Right lobe of liver (tissue), 6 donors: ENCODE data around the gene RGS6. TPM values are rescaled to one million over a fixed set of nuclear protein-coding genes. Genes with fewer than 3 reads are reported as not detected.

Source experiments
- ATAC-seq, 4 donors: fragments of 200-7000 bp; cut with Tn5 transposase; one replicate each; pipeline ENCODE4 v1.9.1; 2020; ENCODE audit warnings: mild to moderate bottlenecking in 4 of 4, moderate library complexity in 4 of 4
- DNase-seq, 3 donors: peaks; one replicate each; pipeline ENCODE4 v3.0.0-alpha.2; 2020
- H3K27ac ChIP-seq, 3 donors: fragments of 200-600 bp; one replicate each; pipeline ENCODE4 v1.8.0; 2022
- H3K27me3 ChIP-seq, 2 donors: fragments of 200-600 bp; one replicate each; pipeline ENCODE4 v1.8.0; 2022
- H3K36me3 ChIP-seq, 4 donors: fragments of 200-600 bp; sonication (generic) in 1 of 4; one replicate each; pipeline versions ENCODE4 v1.5.1 to v1.8.0; 2017 to 2022; ENCODE audit warnings: control low read depth in 1 of 4
- H3K4me1 ChIP-seq, 4 donors: fragments of 200-600 bp; sonication (generic) in 1 of 4; one replicate each; pipeline versions ENCODE4 v1.5.1 to v1.8.0; 2017 to 2022; ENCODE audit warnings: control low read depth in 1 of 4
- H3K4me3 ChIP-seq, 3 donors: fragments of 200-600 bp; one replicate each; pipeline ENCODE4 v1.8.0; 2022
- H3K9me3 ChIP-seq, 4 donors: fragments of 200-600 bp; sonication (generic) in 1 of 4; one replicate each; pipeline versions ENCODE4 v1.5.1 to v1.8.0; 2017 to 2022; ENCODE audit warnings: control low read depth in 1 of 4
- POLR2A ChIP-seq: fragments of 450-650 bp; IDR thresholded peaks from one replicate; pipeline ENCODE4 v1.6.1; 2017; ENCODE audit warnings: antibody characterized with exemption, mild to moderate bottlenecking
- WGBS: methylation state at CpG from one replicate; pipeline ENCODE4 v1.1.6; 2018; ENCODE audit warnings: low coverage, low lambda C conversion rate; ENCODE audit not compliant: insufficient coverage; ENCODE audit errors: missing lambda C conversion rate; 5-methylcytosine and 5-hydroxymethylcytosine counted together
- intact Hi-C, 2 donors: fragments of 100-400 bp; cut with DNase I; formaldehyde crosslinking; loops; one replicate each; pipeline versions ENCODE4 v1.11.2 to v1.14.1; 2022
- total RNA-seq, 6 experiments: library from RNA; depleted of rRNA in 2 of 6; stranded (reverse); fragments of >200 nt in 2 of 6; fragmentation: NEBNext Ultra II Directional in 3 of 6; extraction: Animal tissue kit (Norgen Biotek cat#: 25700) in 3 of 6; gene quantifications; one replicate each; pipeline versions ENCODE4 v1.1.0 to v1.2.4, GENCODE V29; 2016 to 2023
- TF ChIP-seq, protein P1 (sequence below), 4 donors: fragments of 200-600 bp in 3 of 4; fragments of 450-650 bp in 1 of 4; IDR thresholded peaks; one replicate each; pipeline versions ENCODE4 v1.5.1 to v1.8.0; 2016 to 2022; ENCODE audit warnings: antibody characterized with exemption in 4 of 4, mild to moderate bottlenecking in 2 of 4
- donor health status: DM: no; HTN: yes; CAD: no.
- donor health status: DM: no; HTN: no; CAD: no.
- donor health status: DM: no; HTN: no; CAD: no.
- donor health status: DM: no; HTN: yes; CAD: no.
- donor health status: DM: no; HTN: yes; CAD: no.

The RGS6 gene
- total RNA-seq, 6 experiments from 2014 or later: 0.07 TPM; not detected in 5

- WGBS: 57% methylated on average over 1 of the region's 5 CpGs
- TF ChIP-seq POLR2A: no peak
- TF ChIP-seq, protein P1, sequence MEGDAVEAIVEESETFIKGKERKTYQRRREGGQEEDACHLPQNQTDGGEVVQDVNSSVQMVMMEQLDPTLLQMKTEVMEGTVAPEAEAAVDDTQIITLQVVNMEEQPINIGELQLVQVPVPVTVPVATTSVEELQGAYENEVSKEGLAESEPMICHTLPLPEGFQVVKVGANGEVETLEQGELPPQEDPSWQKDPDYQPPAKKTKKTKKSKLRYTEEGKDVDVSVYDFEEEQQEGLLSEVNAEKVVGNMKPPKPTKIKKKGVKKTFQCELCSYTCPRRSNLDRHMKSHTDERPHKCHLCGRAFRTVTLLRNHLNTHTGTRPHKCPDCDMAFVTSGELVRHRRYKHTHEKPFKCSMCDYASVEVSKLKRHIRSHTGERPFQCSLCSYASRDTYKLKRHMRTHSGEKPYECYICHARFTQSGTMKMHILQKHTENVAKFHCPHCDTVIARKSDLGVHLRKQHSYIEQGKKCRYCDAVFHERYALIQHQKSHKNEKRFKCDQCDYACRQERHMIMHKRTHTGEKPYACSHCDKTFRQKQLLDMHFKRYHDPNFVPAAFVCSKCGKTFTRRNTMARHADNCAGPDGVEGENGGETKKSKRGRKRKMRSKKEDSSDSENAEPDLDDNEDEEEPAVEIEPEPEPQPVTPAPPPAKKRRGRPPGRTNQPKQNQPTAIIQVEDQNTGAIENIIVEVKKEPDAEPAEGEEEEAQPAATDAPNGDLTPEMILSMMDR (IDR thresholded peaks at IDR 0.05): no peak
- intact Hi-C loops: no loop called here
- no peak overlapping the region for H3K4me3 ChIP-seq
- no peak for DNase-seq
- H3K27me3 ChIP-seq: no peaks in the 10 kb centered on the region
- no peak overlapping the region for H3K27ac ChIP-seq
- H3K36me3 ChIP-seq: no peaks in the 10 kb centered on the region
- H3K4me1 ChIP-seq: peaks cover 0 to 12% (median 0%) of the 10 kb centered on the region in 4 donors
- no peaks in the 10 kb centered on the region for H3K9me3 ChIP-seq
- ATAC-seq: no peak
These were observed 645.3 kb downstream of the RGS6 start for GRCh38 chr14:72577521-72577920.

DNA sequence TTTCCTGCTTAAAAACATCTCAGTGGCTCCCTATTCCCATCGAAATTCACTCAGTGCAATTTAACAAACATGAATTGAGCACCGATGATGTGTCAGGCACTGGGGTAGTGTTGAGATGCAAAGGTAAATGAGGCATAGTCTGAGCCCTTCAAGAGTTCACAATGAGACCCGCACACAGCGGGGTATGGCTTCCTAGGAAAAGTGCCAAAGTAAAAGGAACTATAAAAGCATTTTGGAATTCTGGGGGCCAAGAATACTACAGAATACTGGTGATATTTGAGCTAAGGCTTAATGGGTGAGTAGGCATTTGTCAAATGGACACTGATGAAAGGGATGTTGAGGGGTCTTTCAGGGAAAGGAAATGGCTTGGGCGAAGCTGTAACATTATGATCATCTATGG, 646.3 kb downstream of the RGS6 start:
- DNase-seq (no peak), ATAC-seq (no peak)
- H3K27ac ChIP-seq: no peak overlapping the region
- 82% methylated on average over 5 of the region's 5 CpGs for WGBS
- H3K27me3 ChIP-seq: no peaks in the 10 kb centered on the region
- no peaks in the 10 kb centered on the region for H3K36me3 ChIP-seq
- H3K4me1 ChIP-seq: peaks cover 0 to 19% (median 3%) of the 10 kb centered on the region in 4 donors
- no peak overlapping the region for H3K4me3 ChIP-seq
- TF ChIP-seq, protein P1 (IDR thresholded peaks at IDR 0.05): no peak
- no peak for TF ChIP-seq POLR2A
- H3K9me3 ChIP-seq: no peaks in the 10 kb centered on the region
- intact Hi-C loops: no loop called here

GRCh38 chr14:72582582-72582981, 650.4 kb downstream of the RGS6 start:
- WGBS: 58% methylated on average over 1 of the region's 1 CpG
- Histone ChIP-seq H3K27me3 (no peaks in the 10 kb centered on the region), H3K4me1 (peaks cover 0 to 15% (median 5%) of the 10 kb centered on the region in 4 donors), H3K36me3 (no peaks in the 10 kb centered on the region), H3K9me3 (no peaks in the 10 kb centered on the region), H3K27ac (no peak overlapping the region), H3K4me3 (no peak overlapping the region)
- intact Hi-C loops: no loop called here
- DNase-seq (no peak), ATAC-seq (peak in 3 of 4 donors; percentile 4 to 70 (median 24))
- TF ChIP-seq, protein P1 (IDR thresholded peaks at IDR 0.05): no peak
- TF ChIP-seq POLR2A: no peak

DNA sequence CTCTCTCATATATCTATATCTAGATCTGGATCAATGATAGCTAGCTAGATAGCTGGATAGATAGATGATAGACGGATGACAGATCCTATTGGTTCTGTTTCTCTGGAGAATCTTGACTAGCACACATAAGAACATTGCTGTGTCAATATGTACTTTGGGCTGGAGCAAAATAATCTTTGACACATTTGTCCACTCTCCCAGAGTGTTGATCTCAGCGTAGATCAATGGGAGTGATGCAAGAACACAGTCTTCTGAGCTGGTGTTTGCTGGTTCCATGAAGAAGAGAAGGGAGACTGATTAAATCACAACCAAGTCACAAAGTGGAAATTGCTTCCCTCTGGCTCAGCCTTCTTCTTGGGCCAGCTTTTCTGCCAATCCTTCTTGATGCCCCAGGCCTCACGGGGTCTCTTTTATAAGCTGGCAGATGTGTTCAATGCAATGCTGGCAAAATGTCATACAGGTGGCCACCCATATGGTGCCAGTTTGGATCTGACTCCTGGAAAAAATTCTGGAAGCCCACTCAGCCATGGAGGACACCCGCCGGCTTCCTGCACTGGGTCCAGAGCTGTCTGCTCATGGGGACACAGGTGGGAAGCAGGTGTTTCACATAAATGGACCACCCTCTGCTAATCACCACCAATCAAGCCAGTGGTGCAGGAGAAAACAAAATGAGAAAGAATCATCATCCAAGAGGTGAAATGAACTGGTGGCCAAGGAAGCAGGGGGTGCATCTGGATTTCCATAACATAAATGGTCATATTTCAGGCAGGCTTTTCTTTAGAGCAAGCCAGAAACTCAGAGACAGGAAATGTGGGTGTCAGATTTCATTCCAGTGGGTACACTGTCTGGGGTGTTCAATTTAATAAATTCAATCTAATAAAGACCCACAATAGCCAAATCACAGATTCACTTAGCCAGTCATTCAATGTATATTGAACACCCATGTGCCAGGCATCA, 651.4 kb downstream of the RGS6 start:
- H3K27me3 ChIP-seq: no peaks in the 10 kb centered on the region
- peak overlapping the region in 1 of 3 donors; percentile 18 for H3K27ac ChIP-seq
- peak in 1 of 3 donors; percentile 64 for DNase-seq
- 31% methylated on average over 5 of the region's 5 CpGs for WGBS
- no peaks in the 10 kb centered on the region for H3K36me3 ChIP-seq
- peak; percentile 89 to 94 (median 91) for ATAC-seq
- H3K9me3 ChIP-seq: no peaks in the 10 kb centered on the region
- H3K4me1 ChIP-seq: peaks cover 0 to 15% (median 5%) of the 10 kb centered on the region in 4 donors
- intact Hi-C loops: no loop called here
- no peak overlapping the region for H3K4me3 ChIP-seq
- TF ChIP-seq, protein P1 (IDR thresholded peaks at IDR 0.05): no peak
- no peak for TF ChIP-seq POLR2A
